ENCODE data around the gene F8A3.
"Not testable (repeated sequence)": the region's sequence is repeated elsewhere in the genome, so short reads cannot be mapped to it uniquely, and the experiment has no call there.

F8A3 gene

DNA sequence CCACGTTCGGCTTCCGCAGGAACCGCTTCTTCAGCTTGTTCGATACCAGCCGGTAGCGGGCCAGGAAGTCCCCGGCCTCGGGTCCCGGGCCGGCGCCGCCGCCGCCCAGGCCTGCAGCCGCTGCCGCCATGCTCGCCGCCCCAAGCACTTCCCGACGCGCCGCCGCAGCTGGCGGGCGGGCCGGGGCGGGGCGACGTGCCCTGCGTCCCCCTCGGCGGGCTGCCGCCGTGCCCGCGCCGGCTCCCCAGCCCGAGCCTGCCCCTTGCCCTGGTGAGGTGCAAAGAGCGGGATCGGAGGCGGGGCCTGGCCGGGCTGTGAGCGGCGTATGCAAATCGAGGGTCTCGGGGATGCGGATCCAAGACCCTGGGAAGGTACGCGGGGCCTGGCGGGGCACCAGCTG lies at the start of gene F8A3:
Gene F8A3 (minus strand): TSS at position 150 of the 400 bp plus-strand sequence. CDS start 20 bp downstream, at position 130.
- DNase-seq (ENCODE audit: low read depth, low spot score): not testable (repeated sequence)

DNA sequence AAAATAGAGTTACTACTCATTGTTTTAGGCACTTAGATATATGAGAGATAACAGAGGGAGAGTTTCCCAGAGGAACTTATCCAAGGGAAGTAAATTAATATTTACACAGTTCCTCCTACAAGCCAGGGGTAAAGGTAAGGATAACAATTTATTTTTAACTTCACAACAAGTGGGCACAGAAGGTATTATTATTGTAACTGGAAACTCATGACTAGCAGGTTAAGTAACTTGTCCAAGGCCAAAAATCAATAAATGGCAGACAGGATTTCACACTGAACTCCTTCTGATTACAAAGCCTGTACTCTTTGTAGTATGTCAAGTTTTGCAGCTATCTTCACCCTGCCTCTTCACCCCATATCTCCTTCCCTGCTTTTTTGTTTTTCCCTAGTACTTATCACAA lies 46.9 kb upstream of the F8A3 start:
- no peak for DNase-seq (ENCODE audit: low read depth, low spot score)

DNA sequence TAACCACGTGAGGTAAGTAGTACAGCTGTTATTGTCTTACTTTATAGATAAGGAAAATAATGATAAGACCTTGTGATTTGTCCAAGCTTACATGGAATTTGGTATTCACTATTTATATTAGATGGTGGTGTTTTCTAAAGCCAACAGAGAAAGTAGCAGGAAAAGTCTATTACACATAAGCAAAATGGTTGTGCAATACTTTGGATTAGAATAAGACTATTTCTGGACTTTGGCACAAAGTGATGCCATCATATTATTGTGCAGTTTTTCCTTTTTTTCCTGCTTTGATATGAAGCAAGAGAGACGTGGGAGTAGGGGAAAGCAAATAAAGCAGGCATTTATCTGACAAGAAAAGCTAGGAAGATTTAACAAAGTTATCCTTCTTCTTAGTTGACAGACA lies 36.7 kb upstream of the F8A3 start:
- DNase-seq (ENCODE audit: low read depth, low spot score): not testable (repeated sequence)

DNA sequence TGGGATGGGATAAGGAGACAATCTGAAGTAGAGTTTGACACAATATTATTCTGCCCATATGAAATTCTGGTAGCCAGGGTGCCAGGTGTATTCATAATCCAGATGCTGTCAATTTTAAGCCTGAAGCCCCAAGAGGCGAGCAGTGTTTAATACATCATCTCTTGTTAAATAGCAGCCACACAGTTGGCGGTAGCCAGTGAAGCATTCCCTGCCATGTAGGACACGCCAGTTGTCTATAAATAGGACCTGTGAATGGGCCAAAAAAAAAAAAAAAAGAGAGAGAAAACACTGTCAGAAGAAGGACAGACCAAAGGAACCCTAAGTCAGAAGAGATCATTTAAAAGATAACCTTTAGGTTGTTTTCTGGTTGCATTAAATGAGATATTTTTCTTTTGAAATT lies 33.0 kb upstream of the F8A3 start:
- DNase-seq (ENCODE audit: low read depth, low spot score): not testable (repeated sequence)

DNA sequence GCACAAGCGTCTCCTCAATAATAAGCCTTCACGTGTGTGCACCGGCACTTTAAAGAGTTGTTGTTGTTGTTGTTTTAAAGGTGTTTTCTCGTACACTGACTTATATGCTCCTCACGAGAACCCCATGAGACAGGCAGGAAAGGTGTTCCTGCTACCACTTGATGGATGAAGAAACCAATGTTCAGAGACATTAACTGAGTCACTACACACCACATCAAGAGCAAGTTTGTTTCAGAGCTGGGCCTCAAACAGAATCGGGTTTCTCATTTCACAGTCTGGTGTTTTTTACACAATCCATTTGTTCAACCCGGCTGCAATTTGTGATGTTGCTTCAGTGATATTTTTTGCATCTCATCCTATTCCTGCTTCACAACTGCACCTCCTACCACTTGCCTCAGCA lies 18.7 kb upstream of the F8A3 start:
- DNase-seq (ENCODE audit: low read depth, low spot score): not testable (repeated sequence)

DNA sequence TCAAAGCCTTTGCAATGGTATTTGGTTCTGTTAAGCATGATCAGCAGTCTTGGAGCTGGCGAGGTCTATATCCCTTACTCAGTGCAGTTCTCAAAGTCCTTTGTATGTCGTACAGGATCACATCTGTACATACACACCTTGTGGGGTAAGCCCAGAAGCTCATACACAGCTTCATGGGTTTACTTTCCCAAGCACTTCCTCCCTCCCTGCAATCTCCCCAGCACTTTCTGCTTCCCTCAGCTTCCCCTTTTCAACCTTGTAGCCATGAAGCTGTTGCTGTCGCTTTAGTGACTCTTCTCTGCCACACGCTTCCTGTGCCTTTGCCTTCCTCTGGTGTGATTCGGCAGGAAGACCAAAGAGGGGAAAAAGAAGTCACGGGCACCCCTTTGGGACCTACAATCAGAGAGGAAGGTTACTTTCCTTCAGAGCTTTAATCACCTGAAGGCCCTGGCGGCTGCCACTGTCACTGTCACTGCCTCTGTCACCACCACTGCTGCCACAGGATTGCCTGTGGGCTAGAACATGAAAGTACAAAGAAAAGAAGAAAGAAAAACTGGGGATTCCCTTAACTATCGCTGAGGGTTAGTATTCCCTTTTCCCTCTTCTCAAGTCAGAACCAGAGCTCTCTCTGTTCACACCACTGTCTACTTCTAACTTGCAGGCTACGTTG lies 8.0 kb upstream of the F8A3 start:
- DNase-seq (ENCODE audit: low read depth, low spot score): not testable (repeated sequence)

DNA sequence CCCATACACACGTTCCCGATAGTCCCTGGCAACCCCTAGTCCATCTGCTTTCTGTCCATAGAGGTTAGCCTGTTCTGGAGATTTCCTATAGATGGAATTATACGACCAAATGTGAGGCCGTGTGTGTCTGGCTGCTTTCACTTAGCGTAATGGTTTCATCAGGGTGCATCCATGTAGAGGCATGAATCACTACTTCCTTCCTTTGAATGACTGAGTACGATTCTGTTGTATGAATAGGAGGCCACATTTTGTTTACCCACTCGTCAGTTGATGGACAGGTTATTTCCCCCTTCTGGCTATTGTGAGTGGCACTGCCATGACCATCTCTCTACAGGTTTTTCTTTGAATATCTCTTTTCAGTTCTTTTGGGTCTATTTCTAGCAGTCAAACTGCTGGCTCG lies 2.1 kb upstream of the F8A3 start:
- not testable (repeated sequence) for DNase-seq (ENCODE audit: low read depth, low spot score)

DNA sequence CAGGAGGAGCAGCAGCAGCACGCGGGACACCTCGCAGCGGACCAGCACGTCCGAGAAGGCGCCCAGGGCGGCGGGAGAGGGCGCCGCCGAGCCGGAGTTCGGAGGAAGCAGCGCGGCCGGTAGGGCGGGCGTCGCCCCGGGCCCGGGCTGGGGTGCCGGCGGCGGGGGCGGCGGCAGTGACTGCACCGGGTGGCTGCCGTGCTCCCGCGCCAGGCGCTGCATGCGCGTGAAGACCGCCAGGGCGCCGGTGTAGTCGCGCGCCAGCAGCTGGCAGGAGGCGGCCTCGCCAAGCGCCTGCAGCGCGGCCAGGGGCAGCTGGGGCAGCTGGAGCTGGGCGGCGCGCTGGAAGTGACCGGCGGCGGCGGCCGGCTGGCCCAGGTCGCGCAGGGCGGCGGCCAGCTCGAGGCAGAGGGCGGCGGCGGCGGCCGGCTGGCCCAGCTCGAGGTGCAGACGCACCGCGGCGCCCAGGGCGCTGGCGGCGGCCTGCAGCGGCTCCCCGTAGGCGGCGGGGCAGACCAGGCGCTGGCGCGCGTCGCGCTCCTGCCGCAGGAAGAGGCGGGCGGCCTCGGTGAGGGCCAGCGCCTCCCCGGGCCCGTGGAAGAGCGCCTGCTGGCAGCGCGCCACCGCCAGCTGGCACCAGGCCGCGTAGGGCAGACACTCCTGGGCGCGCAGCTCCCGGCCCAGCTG lies 516 bp downstream of the F8A3 start:
- not testable (repeated sequence) for DNase-seq (ENCODE audit: low read depth, low spot score)

DNA sequence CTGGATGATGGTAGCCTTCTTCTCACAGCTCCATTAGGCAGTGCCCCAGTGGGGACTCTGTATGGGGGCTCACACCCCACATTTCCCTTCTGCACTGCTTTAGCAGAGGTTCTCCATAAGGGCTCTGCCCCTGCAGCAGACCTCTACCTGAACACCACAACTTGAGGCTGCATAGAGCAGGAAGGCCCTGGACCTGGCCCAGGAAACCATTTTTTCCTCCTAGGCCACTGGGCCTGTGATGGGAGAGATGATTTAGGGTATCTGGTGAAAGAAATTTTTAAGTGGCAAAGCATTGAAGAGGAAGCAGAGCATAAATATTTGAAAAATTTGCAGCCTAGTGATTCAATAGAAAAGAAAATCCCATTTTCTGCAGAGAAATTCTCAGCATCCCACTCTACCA lies 17.3 kb downstream of the F8A3 start:
- no peak for DNase-seq (ENCODE audit: low read depth, low spot score)

DNA sequence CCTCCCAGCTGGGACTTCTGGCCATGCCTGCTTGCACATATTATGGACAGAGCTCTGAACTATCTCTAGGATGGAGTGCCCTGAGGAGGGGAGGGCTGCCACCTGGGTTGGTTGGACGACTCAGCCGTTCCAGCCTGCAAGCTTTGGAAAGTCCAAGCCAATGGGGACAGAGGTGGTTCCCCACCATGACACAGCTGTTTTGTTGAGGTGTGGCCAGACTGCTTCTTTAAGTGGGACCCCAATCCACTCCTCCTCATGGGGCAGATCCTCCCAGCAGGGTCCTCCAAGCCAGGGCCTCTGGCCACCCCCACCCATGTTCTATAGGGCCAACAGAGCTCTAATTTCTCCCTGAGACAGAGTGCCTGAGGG lies 22.7 kb downstream of the F8A3 start:
- DNase-seq (ENCODE audit: low read depth, low spot score): no peak

DNA sequence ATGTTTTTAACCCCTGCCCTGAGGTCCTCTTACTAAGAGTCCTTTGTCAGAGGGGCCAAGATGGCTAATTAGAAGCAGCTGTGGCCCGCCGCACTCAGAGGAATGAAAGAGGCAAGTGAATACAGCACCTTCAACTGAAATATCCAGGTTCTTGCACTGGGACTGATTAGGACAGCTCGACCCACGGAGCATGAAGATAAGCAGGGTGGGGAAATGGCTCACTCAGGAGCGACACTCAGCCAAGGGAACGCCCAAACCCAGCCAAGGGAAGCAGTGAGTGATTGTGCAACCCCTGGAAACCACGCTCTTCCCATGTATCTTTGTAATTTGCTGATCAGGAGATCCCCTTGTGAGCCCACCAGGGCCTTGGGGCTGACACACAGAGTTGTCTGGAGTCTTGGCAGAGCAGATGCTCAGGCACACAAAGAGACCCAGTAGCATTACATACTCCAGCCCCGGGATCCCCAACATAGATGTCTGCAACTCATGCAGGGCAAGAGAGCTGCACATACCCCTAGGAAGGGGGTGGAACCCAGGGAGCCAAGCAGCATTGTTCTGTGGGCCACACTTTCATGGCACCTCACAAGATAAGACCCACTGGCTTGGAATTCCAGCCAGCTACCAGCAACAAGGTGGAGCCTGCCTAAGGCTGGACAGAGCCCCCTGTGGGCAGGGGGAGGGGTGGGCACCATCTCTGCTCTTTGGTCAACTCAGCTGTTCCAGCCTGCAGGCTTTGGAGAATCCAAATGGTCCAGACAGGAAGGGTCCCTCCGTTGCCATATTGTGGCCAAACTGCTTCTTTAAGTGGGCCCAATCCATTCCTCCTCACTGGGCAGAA lies 23.3 kb downstream of the F8A3 start:
- DNase-seq (ENCODE audit: low read depth, low spot score): no peak

DNA sequence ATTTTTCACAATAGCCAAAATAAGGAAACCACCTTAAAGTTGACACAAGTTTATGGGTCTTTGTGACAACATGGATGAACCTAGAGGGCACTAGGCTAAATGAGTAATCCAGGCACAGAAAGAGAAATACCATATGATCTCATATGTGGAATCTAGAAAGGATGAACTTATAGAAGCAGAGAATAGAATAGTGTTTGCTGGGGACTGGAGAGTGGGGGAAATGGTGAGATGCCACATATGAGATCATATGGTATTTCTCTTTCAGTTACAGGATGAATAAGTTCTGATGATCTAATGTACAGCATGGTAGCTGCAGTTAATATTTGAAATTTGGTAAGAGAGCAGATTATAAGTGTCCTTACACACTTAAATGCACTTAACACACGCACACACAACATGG lies 40.7 kb downstream of the F8A3 start:
- no peak for DNase-seq (ENCODE audit: low read depth, low spot score)
